ENCODE data around the gene CPNE5.

DNA sequence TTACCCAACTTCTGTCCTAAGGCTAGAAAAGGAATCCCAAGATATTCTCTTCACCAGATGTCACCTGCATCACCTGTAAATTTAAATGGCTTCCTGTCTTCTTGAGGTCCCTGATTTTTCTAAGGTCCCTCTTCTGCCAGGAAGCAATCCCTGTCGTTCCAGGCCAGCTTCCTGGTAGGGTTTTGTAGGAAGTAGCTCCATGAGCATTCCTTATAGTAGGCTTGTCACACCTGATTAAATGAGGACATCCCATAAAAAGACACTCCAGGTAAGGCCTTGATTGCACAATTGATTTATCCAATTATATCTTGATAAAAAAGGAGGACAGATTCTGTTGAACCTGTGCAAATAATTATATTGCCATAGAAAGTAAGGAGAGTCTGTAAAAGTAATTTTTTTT is 132.9 kb downstream of the CPNE5 start:
- TF ChIP-seq, protein P1, sequence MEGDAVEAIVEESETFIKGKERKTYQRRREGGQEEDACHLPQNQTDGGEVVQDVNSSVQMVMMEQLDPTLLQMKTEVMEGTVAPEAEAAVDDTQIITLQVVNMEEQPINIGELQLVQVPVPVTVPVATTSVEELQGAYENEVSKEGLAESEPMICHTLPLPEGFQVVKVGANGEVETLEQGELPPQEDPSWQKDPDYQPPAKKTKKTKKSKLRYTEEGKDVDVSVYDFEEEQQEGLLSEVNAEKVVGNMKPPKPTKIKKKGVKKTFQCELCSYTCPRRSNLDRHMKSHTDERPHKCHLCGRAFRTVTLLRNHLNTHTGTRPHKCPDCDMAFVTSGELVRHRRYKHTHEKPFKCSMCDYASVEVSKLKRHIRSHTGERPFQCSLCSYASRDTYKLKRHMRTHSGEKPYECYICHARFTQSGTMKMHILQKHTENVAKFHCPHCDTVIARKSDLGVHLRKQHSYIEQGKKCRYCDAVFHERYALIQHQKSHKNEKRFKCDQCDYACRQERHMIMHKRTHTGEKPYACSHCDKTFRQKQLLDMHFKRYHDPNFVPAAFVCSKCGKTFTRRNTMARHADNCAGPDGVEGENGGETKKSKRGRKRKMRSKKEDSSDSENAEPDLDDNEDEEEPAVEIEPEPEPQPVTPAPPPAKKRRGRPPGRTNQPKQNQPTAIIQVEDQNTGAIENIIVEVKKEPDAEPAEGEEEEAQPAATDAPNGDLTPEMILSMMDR (IDR thresholded peaks at IDR 0.05; ENCODE audit: poor library complexity), result no peak
- TF ChIP-seq EZH2 (IDR thresholded peaks at IDR 0.05; ENCODE audit: borderline replicate concordance) (no peak), EZH2phosphoT487 (IDR thresholded peaks at IDR 0.05; ENCODE audit: low read depth, severe bottlenecking, unreplicated experiment) (no peak)
